Measurements from ENCODE around the gene GPR32.

Gene GPR32

GRCh38 chr19:50794876-50795663 lies 24.8 kb downstream of the GPR32 start:
- no peak overlapping the region for H3K27ac ChIP-seq (ENCODE audit: low read depth, low read length)

GRCh38 chr19:50795664-50796073 lies 25.4 kb downstream of the GPR32 start:
- Histone ChIP-seq H3K79me2 (ENCODE audit: control insufficient read depth, insufficient read depth, low read length, unreplicated experiment) (peaks cover 10% of the 10 kb centered on the region), H3K36me3 (ENCODE audit: insufficient read depth, low read length) (no peaks in the 10 kb centered on the region; the same call in 1 of the 2 replicates), H3K4me3 (ENCODE audit: low read depth, low read length) (no peak overlapping the region), H3K27ac (ENCODE audit: low read depth, low read length) (no peak overlapping the region), H2AFZ (ENCODE audit: low read length, unreplicated experiment) (no peak overlapping the region), H3K27me3 (ENCODE audit: insufficient read depth, low read length) (no peaks in the 10 kb centered on the region), H3K4me1 (ENCODE audit: control insufficient read depth, insufficient read depth, low read length, unreplicated experiment) (no peaks in the 10 kb centered on the region)

More at GRCh38 chr19:50794876-50795663, 24.8 kb downstream of the GPR32 start:
- Histone ChIP-seq H3K4me1 (ENCODE audit: control insufficient read depth, insufficient read depth, low read length, unreplicated experiment) (no peaks in the 10 kb centered on the region), H3K4me3 (ENCODE audit: low read depth, low read length) (no peak overlapping the region), H3K79me2 (ENCODE audit: control insufficient read depth, insufficient read depth, low read length, unreplicated experiment) (peaks cover 9% of the 10 kb centered on the region), H3K27me3 (ENCODE audit: insufficient read depth, low read length) (no peaks in the 10 kb centered on the region), H3K36me3 (ENCODE audit: insufficient read depth, low read length) (no peaks in the 10 kb centered on the region; the same call in 1 of the 2 replicates), H2AFZ (ENCODE audit: low read length, unreplicated experiment) (no peak overlapping the region)

- Histone ChIP-seq H3K27ac (ENCODE audit: low read depth, low read length) (no peak overlapping the region), H3K36me3 (ENCODE audit: insufficient read depth, low read length) (no peaks in the 10 kb centered on the region; the same call in 1 of the 2 replicates), H3K4me3 (ENCODE audit: low read depth, low read length) (no peak overlapping the region), H2AFZ (ENCODE audit: low read length, unreplicated experiment) (no peak overlapping the region), H3K79me2 (ENCODE audit: control insufficient read depth, insufficient read depth, low read length, unreplicated experiment) (peaks cover 16% of the 10 kb centered on the region), H3K4me1 (ENCODE audit: control insufficient read depth, insufficient read depth, low read length, unreplicated experiment) (no peaks in the 10 kb centered on the region), H3K27me3 (ENCODE audit: insufficient read depth, low read length) (no peaks in the 10 kb centered on the region)
Measured at GRCh38 chr19:50796128-50796633, 25.9 kb downstream of the GPR32 start.

- H3K4me3 ChIP-seq (ENCODE audit: low read depth, low read length): no peak overlapping the region
- H3K27me3 ChIP-seq (ENCODE audit: insufficient read depth, low read length): no peaks in the 10 kb centered on the region
- H3K36me3 ChIP-seq (ENCODE audit: insufficient read depth, low read length): no peaks in the 10 kb centered on the region; the same call in 1 of the 2 replicates
- no peak overlapping the region for H2AFZ ChIP-seq (ENCODE audit: low read length, unreplicated experiment)
- H3K79me2 ChIP-seq (ENCODE audit: control insufficient read depth, insufficient read depth, low read length, unreplicated experiment): peaks cover 17% of the 10 kb centered on the region
- H3K4me1 ChIP-seq (ENCODE audit: control insufficient read depth, insufficient read depth, low read length, unreplicated experiment): no peaks in the 10 kb centered on the region
- H3K27ac ChIP-seq (ENCODE audit: low read depth, low read length): no peak overlapping the region
Measured at GRCh38 chr19:50796634-50797428, 26.6 kb downstream of the GPR32 start.

- H3K27me3 ChIP-seq (ENCODE audit: insufficient read depth, low read length): no peaks in the 10 kb centered on the region
- H3K4me3 ChIP-seq (ENCODE audit: low read depth, low read length): no peak overlapping the region
- no peaks in the 10 kb centered on the region; the same call in 1 of the 2 replicates for H3K36me3 ChIP-seq (ENCODE audit: insufficient read depth, low read length)
- H2AFZ ChIP-seq (ENCODE audit: low read length, unreplicated experiment): no peak overlapping the region
- no peaks in the 10 kb centered on the region for H3K4me1 ChIP-seq (ENCODE audit: control insufficient read depth, insufficient read depth, low read length, unreplicated experiment)
- H3K27ac ChIP-seq (ENCODE audit: low read depth, low read length): no peak overlapping the region
- H3K79me2 ChIP-seq (ENCODE audit: control insufficient read depth, insufficient read depth, low read length, unreplicated experiment): peaks cover 23% of the 10 kb centered on the region
Measured at GRCh38 chr19:50797429-50797780, 27.1 kb downstream of the GPR32 start.

- no peaks in the 10 kb centered on the region for H3K27me3 ChIP-seq (ENCODE audit: insufficient read depth, low read length)
- no peaks in the 10 kb centered on the region; the same call in 1 of the 2 replicates for H3K36me3 ChIP-seq (ENCODE audit: insufficient read depth, low read length)
- H3K4me3 ChIP-seq (ENCODE audit: low read depth, low read length): no peak overlapping the region
- no peak overlapping the region for H2AFZ ChIP-seq (ENCODE audit: low read length, unreplicated experiment)
- H3K79me2 ChIP-seq (ENCODE audit: control insufficient read depth, insufficient read depth, low read length, unreplicated experiment): peaks cover 29% of the 10 kb centered on the region
- H3K4me1 ChIP-seq (ENCODE audit: control insufficient read depth, insufficient read depth, low read length, unreplicated experiment): peaks cover 4% of the 10 kb centered on the region
- H3K27ac ChIP-seq (ENCODE audit: low read depth, low read length): no peak overlapping the region
Measured at GRCh38 chr19:50797781-50798658, 27.8 kb downstream of the GPR32 start.

- peaks cover 38% of the 10 kb centered on the region for H3K79me2 ChIP-seq (ENCODE audit: control insufficient read depth, insufficient read depth, low read length, unreplicated experiment)
- peaks cover 4% of the 10 kb centered on the region; the same call in 1 of the 2 replicates for H3K36me3 ChIP-seq (ENCODE audit: insufficient read depth, low read length)
- H3K27me3 ChIP-seq (ENCODE audit: insufficient read depth, low read length): no peaks in the 10 kb centered on the region
- H3K4me1 ChIP-seq (ENCODE audit: control insufficient read depth, insufficient read depth, low read length, unreplicated experiment): peaks cover 4% of the 10 kb centered on the region
- H3K4me3 ChIP-seq (ENCODE audit: low read depth, low read length): no peak overlapping the region
- H2AFZ ChIP-seq (ENCODE audit: low read length, unreplicated experiment): no peak overlapping the region
- H3K27ac ChIP-seq (ENCODE audit: low read depth, low read length): no peak overlapping the region
Measured at GRCh38 chr19:50798659-50799546, 28.6 kb downstream of the GPR32 start.

GRCh38 chr19:50799547-50799851 lies 29.2 kb downstream of the GPR32 start:
- Histone ChIP-seq H3K79me2 (ENCODE audit: control insufficient read depth, insufficient read depth, low read length, unreplicated experiment) (peaks cover 44% of the 10 kb centered on the region), H2AFZ (ENCODE audit: low read length, unreplicated experiment) (no peak overlapping the region), H3K27ac (ENCODE audit: low read depth, low read length) (no peak overlapping the region), H3K4me1 (ENCODE audit: control insufficient read depth, insufficient read depth, low read length, unreplicated experiment) (peaks cover 4% of the 10 kb centered on the region), H3K27me3 (ENCODE audit: insufficient read depth, low read length) (no peaks in the 10 kb centered on the region), H3K4me3 (ENCODE audit: low read depth, low read length) (no peak overlapping the region), H3K36me3 (ENCODE audit: insufficient read depth, low read length) (peaks cover 4% of the 10 kb centered on the region; the same call in 1 of the 2 replicates)

- Histone ChIP-seq H3K27ac (ENCODE audit: low read depth, low read length) (no peak overlapping the region), H3K4me1 (ENCODE audit: control insufficient read depth, insufficient read depth, low read length, unreplicated experiment) (peaks cover 4% of the 10 kb centered on the region), H2AFZ (ENCODE audit: low read length, unreplicated experiment) (no peak overlapping the region), H3K79me2 (ENCODE audit: control insufficient read depth, insufficient read depth, low read length, unreplicated experiment) (peaks cover 44% of the 10 kb centered on the region), H3K4me3 (ENCODE audit: low read depth, low read length) (no peak overlapping the region), H3K36me3 (ENCODE audit: insufficient read depth, low read length) (peaks cover 4% of the 10 kb centered on the region; the same call in 1 of the 2 replicates), H3K27me3 (ENCODE audit: insufficient read depth, low read length) (no peaks in the 10 kb centered on the region)
Measured at GRCh38 chr19:50801107-50801506, 30.8 kb downstream of the GPR32 start.
